Activated T-cell treated with anti-CD3 and anti-CD28 coated beads for 1 hour (primary cell): ENCODE data around the gene EEF1B2.
"Not testable (repeated sequence)": the region's sequence is repeated elsewhere in the genome, so short reads cannot be mapped to it uniquely, and the experiment has no call there.

Source experiments
- DNase-seq: peaks from one replicate; pipeline ENCODE4 v3.0.0-alpha.2; 2020; ENCODE audit warnings: low read depth

The EEF1B2 gene

DNA sequence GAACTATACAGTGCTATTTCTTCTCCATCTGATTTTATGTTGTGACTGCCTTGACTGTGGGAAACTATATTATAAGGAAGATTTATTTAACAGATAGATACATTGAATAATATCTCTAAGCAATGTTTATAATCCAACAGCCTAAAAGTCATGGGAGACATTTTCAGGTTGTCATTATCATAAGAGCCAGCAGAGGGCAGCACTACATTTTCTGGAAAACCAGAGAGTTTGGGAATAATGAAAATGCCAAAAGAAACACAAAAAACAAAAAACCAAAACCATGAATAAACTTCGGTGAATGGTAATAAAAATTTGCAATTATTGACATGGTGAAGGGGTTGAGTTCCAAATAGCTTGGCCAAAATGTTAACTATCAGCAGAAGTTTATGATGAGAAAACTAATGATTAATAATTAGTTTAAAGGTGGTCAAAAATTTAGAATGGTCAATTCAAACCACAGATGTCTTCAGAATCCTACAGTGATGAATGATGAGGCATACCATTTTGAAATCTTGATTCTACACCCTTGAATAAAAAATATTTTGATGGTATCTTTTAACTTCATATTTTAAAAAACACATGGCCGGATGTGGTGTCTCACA lies 4.7 kb downstream of the EEF1B2 start:
- DNase-seq: no peak

- DNase-seq: not testable (repeated sequence)
These were observed 8.5 kb downstream of the EEF1B2 start for GRCh38 chr2:206168230-206168629.

DNA sequence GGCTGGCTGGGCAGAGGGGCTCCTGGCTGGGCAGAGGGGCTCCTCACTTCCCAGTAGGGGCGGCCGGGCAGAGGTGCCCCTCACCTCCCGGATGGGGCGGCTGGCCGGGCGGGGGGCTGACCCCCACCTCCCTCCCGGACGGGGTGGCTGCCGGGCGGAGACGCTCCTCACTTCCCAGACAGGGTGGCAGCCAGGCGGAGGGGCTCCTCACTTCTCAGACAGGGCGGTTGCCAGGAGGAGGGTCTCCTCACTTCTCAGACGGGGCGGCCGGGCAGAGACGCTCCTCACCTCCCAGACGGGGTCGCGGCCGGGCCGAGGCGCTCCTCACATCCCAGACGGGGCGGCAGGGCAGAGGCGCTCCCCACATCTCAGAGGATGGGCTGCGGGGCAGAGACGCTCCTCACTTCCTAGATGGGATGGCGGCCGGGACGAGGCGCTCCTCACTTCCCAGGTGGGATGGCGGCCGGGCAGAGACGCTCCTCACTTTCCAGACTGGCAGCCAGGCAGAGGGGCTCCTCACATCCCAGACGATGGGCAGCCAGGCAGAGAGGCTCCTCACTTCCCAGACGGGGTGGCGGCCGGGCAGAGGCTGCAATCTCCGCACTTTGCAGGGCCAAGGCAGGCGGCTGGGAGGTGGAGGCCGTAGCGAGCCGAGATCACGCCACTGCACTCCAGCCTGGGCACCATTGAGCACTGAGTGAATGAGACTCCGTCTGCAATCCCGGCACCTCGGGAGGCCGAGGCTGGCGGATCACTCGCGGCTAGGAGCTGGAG lies 12.1 kb downstream of the EEF1B2 start:
- DNase-seq: not testable (repeated sequence)

- no peak for DNase-seq
These were observed 13.5 kb downstream of the EEF1B2 start for GRCh38 chr2:206173147-206173546.

- DNase-seq: no peak
These were observed 16.4 kb downstream of the EEF1B2 start for GRCh38 chr2:206176121-206176520.

DNA sequence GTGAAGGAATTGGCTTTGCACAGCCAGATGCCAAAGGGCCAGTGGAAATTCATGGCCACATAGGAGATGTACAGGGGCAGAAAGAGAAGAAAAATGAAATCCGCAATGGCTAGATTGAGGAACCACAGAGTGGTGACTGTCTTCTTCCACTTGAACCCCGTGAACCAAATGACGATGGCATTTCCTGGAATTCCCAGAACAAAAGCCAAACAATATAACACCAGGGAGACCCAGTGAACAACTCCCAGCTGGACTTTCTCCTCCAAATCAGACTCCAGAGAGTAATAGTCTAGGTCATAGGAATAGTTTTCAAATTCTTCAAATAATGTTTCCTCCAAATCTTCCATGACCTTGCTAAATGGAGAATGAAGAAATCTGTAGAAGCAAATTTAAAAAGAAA lies 17.2 kb downstream of the EEF1B2 start:
- no peak for DNase-seq

GRCh38 chr2:206181526-206181925 lies 21.8 kb downstream of the EEF1B2 start:
- not testable (repeated sequence) for DNase-seq

GRCh38 chr2:206189691-206190090 lies 30.0 kb downstream of the EEF1B2 start:
- no peak for DNase-seq

- no peak for DNase-seq
These were observed 30.4 kb downstream of the EEF1B2 start for GRCh38 chr2:206190111-206190510.

DNA sequence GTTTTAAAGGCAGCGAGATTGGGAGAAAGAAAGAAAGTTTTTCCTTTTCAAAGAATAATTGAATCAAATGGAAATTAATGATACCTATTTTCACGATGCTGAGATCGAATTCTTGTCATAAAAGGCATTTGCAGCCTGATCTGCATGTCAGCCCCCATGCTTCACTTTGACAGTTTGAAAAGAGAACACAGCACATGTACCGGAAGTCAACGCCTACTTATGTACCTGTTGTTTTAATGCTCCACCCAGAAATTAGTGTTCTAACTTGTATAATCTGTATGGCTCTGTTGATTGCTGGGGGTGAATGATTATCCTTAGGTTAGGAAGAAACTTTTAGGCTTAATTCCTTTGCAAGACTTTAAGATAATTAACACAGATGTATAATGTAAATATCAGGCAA lies 31.0 kb downstream of the EEF1B2 start:
- no peak for DNase-seq

DNA sequence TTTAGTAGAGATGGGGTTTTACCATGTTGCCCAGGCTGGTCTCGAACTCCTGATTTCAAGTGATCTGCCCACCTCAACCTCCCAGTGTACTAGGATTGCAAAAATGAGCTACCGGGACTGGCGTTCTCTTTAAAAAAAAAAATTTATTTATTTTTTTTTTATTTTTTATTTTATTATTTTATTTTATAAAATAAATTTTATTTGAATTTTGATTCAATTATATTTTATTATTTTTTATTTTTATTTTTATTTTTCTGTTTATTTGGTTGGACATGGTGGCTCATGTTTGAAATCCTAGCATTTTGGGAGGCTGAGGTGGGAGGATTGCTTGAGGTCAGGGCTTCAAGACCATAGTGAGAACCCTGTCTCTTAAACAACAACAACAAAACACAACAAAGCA lies 32.5 kb downstream of the EEF1B2 start:
- DNase-seq: no peak

- no peak for DNase-seq
These were observed 34.1 kb downstream of the EEF1B2 start for GRCh38 chr2:206193671-206194357.

- no peak for DNase-seq
These were observed 39.0 kb downstream of the EEF1B2 start for GRCh38 chr2:206198677-206199076.

DNA sequence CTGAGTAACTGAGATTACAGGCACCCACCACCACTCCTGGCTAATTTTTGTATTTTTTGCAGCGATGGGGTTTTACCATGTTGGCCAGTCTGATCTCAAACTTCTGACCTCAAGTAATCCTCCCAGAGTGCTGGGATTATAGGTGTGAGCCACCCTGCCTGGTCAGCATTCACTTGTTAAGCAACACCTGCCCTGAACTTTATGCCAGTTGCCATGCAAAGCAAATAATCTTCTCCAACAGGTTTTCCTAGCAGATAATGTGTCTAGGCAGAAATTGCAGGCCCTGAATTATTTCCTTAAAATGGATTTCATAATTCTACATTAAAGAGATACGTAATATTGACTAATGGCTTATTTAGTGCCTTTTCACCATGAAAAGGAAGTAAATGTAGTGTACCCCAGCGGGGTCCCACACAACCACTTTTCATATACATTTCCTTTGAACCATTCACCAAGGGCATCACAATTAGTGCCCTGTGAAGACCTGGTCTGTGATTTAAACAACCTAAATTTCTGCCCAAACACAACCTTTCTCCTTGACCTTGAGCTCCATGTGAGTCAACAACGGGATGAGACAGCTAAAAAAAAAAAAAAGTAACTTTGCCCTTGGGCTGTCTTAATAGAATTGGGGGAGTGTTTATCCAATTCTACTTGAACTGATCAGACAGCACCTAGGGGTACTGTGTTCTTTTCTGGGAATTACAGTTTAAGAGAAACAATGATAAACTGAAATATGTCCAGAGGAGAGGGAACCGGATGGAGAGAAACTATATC lies 41.6 kb downstream of the EEF1B2 start:
- no peak for DNase-seq

GRCh38 chr2:206202446-206202845 lies 42.8 kb downstream of the EEF1B2 start:
- no peak for DNase-seq

DNA sequence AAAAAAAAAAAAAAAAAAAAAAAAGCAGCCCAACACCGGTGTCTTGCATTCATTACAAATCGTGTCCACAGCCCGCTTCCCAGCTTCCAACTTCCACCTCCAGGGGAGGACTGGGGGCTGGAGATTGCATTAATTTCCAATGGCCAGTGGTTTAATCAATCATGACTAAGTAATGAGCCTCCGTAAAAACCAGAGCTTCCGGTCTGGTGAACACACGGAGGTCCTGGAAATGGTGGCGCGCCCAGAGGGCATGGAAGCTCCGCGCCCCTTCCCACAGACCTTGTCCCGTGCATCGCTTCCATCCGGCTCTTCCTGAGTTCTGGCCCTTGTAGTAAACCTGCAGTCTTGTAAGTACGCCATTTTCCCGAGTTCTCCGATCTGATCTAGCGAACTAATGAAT lies 43.6 kb downstream of the EEF1B2 start:
- DNase-seq: no peak

DNA sequence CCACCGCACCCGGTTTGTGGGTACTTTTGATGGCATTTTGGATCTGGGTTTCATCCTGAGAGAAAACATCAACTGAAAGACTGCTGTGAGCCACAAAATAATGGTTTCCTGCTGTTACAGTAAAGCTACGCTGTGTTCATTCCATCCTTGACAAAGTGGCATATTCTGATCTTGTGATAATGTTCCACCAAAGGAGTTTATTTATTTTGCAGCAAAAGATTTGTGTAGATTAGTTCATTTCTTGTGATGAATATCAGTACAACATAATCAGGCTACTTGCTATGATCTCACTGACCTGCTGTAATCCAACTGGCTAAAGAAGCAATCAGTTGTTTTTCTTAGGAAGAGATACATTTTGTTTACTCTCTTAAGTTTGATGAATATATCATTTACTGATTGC lies 45.0 kb downstream of the EEF1B2 start:
- DNase-seq: no peak

- DNase-seq: not testable (repeated sequence)
These were observed 47.6 kb downstream of the EEF1B2 start for GRCh38 chr2:206207316-206207715.

GRCh38 chr2:206208900-206209299 lies 49.2 kb downstream of the EEF1B2 start:
- no peak for DNase-seq

- no peak for DNase-seq
These were observed 52.1 kb downstream of the EEF1B2 start for GRCh38 chr2:206211657-206212255.
